Measurements from ENCODE around the gene CELF2.

Gene CELF2

DNA sequence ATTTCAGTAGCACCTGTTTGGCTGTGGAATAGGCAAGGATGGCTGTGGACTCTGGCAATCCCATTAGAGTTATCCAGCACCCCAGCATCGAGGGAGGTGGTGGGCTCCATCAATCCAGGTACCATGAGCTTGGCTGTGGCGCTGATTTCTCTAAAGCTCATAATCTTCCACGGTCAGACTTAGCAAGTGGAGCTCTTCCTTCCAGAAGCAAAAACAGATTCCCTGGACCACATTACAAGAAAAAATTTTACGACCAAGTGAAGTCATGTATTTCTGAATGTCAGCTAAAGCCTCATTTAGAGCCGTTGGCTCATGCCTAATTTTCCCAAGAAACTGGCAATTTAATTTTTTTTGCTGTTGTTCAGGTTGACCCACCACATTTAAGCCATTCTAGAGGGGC, 135.1 kb downstream of the CELF2 start:
- no peak for DNase-seq (ENCODE audit: low read depth in 2 of 2, low spot score in 1 of 2)

DNA sequence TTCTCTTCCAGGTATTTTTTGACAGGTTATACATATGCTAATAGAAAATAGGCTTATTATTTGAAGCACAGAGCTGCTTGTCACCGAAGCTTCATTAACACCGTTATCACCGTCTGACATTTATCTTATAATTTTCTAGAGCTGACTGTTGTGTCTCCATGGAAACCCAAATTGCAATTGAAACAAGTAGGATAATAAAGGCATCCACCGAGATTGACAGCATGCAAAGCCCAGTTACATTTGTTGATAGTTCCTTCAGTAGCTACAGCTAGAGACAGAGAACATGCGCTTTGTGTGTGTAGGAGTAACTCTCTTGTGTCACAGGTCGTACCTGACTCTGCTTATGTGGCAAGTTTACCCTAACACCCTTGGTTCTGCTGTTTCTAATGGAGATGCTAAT, 135.6 kb downstream of the CELF2 start:
- DNase-seq (ENCODE audit: low read depth in 2 of 2, low spot score in 1 of 2): no peak

DNA sequence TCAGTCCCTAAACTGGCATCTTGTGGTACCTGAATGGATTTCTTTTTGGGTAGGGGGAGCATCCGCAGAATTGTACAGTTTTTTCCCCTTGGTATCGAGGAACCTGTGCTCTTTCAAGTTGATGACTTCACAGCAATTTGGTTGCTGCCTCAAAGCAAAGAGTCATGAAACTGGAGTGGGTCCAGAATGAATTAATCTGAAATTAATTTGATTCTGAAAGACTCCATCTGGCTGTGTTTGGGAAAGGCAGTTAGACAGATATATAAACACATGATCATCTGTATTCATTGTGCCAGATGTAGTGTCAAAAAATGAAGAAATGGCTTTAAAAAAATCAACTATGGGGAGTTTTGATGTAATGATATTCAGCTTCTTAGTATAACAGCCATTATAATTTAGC, 136.1 kb downstream of the CELF2 start:
- DNase-seq (ENCODE audit: low read depth in 2 of 2, low spot score in 1 of 2): no peak

DNA sequence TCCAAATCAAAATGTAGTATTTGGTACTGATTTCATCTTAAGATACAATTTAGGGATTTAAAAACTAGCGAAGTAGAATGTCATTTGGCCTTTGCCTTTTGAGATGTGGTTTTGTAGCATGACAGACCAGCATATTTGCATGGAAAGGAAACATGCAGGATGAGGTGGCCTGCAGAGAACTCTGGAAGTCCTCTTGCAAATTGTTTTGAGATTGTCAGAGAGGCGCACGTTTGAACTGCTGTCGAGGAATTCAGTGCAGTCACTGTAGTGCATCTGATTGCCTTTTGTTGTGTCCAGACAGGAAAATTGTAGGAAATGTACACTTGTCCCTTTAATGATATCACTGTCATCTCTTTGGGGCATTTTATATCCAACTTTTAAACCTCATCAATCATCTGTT, 136.7 kb downstream of the CELF2 start:
- no peak for DNase-seq (ENCODE audit: low read depth in 2 of 2, low spot score in 1 of 2)

DNA sequence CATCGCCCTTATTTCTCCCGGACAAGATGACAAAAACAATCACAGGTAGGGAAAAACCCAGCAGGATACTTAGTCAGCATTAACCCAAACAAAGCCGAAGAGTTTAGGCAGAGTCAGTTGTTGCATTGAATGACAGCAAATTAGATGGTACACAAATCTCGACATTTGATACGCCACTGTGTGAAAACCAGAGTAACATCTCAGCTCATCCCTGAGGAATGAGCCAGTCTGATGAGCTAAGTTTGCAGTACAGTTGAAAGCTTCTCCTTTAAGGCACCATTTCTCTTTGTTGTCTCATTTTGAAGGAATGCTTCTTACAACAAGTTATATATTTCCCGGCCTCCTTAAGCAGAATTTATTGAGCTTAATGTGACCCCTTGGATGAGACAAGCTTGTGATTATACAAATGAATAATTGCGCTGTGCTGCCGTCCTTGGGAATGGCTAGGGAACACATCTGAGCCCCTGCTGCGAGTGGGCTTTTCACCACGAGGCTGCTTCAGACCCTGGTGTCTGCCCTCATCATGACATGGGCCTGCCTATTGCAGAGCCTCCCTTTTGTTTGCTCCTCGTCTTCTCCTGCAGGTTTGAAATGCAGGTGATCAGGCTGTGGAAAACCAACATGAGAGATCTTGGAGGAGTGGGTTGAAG, 137.3 kb downstream of the CELF2 start:
- no peak for DNase-seq (ENCODE audit: low read depth in 2 of 2, low spot score in 1 of 2)

DNA sequence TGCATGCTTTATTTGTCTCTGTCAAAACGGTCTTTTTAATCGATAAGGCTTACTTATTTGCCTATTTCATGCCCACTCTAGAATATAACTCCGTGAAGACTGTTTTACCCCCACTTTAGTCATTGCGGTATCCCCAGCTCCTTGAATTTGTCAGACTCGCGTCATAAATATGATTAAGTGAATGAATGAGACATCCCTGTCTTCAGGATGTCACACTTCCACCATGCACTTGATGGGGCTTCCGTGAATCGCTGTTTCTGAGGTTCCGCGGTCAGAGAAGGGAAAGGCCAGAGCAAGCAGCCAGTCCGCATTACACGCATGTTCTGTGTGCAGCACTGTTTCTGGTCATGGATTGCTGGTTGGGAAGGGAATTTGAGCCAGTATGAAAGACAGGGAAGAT, 138.8 kb downstream of the CELF2 start:
- DNase-seq (ENCODE audit: low read depth in 2 of 2, low spot score in 1 of 2): no peak

DNA sequence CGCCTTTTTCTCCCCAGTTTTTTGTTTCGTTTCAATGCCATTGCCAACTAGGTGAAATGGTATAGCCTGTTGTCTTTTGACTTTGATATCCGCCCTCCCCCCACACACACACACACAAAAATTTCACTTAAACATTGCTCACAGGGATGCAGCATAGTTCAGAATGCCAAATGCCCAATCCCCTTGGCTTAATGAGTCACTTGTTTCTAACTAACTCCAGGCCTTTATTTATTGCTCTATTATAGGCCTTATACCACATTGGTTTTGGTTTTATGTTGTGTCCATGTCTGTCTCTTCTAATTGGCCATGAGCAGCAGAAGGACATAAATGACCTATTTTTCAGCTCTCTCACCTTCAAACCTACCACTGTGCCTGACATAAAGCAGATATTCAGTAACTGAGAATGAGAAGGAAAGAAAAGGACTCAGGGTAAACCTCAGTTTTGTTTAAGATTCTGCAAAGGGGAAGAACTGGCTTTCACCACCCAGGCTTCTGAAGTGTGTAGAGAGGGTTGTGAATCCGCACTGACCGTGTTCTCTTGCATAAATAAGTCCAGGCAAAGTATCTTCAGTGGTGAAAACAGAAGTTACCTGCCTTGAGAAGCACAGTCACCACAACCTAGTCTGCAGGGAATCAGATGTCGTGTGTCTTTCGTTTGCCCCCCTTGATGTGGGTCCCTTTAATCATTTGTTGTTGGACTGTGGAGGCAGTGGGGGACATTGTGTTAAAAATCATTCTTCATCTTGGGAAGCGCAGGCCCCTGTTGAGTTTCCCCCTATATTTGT, 139.8 kb downstream of the CELF2 start:
- no peak for DNase-seq (ENCODE audit: low read depth in 2 of 2, low spot score in 1 of 2)

DNA sequence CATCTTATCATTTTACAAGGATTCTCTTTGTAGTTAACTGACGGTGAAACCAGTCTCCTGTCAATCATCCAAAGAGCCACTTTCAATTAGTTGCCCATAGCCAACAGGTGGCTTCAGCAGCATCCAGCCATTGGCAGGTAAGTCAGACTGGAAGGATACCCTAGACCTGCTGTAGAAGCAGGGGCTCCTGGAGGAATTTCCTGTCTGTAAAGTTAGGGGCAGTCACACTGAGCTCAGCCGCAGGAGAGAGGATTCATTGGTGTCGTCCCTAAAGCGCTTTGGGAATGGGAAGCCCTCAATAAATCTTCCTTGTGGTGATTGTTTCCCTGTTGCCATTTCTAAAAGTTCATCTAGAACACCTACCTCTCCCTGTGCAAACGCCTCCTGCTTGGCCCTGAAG, 140.4 kb downstream of the CELF2 start:
- no peak for DNase-seq (ENCODE audit: low read depth in 2 of 2, low spot score in 1 of 2)

DNA sequence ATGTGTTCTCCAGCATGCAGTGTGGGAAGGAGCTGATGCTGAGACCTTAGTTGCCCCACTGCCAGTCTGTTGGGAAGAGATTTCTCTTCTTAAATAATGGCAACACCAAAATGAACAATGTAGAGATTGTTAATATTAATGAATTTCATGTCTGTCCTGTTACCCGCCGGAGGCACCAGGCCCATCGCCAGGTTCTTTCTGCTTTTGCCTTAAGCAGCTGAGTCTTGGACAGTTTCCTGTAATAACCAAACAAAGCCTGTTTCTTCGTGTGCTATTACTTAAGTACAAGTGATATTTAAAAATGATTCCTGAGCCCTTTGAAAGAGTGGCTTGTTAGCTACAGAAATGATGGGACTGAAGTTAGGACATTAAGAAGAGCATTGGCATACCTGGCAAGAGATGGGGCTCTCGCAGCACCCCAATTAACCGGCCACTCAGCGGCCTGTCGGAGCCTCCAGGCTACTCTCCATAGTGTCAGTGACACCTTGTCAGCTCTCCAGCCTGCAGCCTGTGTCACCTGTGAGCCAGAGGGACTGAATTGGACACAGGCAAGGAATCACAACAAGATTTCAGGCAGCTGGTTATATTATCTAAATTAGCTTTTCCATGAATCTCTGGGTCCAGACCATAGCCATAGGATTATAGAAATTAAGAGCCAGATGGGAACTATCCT, 142.0 kb downstream of the CELF2 start:
- no peak for DNase-seq (ENCODE audit: low read depth in 2 of 2, low spot score in 1 of 2)

DNA sequence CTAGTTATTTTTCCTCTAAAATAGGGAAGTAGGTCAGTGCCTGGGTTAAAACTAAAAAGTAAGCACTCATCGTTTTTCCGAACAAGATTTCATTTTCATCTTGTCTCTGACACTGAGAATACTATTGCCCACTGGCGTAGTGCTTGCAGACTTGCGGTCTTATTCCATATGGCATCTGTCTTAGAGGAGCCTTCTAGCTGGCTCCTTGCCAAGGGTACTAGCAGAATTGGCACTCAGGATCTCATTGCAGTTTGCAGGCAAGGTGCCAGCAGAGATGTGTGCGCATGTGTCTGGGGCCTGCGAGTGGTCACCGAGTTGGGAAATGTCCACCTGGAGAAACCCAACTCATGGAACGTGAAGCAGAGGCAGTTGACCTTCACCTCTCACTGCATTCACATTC, 143.4 kb downstream of the CELF2 start:
- no peak for DNase-seq (ENCODE audit: low read depth in 2 of 2, low spot score in 1 of 2)

DNA sequence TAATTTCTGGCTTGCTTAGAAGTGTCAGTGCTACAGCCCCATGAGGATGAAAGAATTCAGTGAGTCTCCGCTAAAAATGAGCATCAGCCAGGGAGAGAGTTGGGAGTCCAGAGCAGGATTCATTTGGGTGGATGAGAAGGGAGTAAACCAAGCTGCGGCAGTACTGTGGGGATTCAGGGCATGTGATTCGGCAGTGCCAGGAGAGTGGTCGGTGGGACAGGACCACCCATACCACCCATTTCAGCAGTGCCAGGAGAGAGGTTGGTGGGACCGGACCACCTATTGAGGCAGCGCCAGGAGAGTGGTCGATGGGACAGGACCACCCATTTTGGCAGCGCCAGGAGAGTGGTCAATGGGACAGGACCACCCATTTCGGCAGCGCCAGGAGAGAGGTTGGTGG, 144.2 kb downstream of the CELF2 start:
- DNase-seq (ENCODE audit: low read depth in 2 of 2, low spot score in 1 of 2): no peak

DNA sequence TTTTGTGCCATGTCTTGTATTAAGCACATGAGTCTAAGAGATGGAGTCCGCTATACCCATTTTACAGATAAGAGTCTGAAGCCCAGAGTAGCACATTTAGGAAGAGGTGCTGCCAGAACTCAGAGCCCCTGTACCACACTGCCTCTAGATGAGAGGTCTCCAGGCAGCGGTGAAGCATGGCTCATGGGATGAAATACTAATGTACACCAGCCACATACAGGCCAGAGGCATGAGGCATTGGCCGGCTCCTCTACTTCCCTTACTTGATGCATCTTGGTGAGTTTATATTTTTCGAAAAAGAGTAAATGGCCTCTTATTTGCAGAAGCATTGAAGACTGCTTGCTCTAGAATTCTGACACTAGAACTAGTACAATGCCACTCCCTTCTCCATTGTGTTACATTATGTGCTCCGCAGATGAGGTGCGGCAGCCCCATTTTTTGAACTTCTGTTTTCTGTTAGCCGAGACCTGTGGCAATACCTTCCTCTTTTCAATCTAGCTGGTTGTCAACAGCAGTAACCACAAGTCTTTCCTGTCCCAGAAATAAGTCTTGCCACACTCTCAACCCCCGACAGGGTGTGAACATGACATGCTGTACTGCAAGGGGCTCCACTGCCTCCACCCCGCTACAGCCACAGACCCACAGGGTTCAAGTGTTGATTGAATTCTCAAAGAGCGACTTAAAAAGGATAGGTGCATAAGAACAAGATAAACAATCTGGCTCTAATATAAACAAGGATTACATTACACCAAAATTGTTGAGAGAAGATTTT, 145.3 kb downstream of the CELF2 start:
- DNase-seq (ENCODE audit: low read depth in 2 of 2, low spot score in 1 of 2): peak; percentile 51 to 57

DNA sequence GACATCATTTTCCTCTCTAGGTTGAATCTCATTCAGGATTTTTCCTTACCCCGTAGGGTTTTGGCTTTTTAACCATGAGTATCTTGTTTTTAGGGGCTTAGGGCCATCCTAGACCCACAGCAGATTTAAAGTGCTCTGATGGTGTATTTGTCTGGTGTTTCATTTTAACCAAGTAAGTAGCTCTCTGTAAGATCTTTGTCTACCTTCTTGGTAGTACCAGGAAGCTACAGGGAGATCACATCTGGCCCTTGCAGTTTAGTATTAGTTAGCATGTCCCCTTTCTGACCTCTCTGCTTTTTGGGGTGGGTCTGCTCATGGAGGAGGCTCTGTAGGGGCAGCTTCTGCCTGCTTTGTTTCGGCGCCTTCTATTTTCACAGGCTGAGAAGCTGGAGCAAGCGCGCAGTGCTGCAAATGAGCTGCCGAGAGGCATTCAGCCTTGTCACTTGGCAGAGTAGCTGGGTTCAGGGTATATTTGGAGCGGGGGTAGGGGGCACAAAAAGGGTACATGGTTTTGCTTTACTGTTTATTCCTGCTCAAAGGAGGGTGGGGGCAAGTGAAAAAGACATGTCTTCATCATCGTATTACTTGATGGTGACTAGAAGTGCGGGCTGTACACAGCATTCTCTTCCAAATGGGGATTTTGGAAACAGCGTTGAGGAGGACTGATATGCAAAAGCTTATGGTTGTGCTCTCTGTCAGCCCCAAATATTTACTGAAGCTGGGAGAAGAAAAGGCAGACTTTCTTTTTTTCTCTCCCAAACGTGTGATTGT, 146.3 kb downstream of the CELF2 start:
- DNase-seq (ENCODE audit: low read depth in 2 of 2, low spot score in 1 of 2): no peak

DNA sequence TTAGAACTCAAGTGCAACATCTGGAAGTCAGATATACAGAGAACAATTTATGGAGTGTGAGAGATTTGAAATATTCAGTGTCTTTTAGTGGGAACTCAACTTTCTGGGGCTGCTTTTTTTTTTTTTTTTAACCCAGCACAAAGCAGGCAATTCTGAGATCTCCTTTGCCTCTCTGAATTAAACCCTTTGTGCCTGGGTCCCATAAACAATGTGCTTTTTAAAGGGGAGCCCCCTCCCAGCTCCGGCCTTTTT, 146.8 kb downstream of the CELF2 start:
- DNase-seq (ENCODE audit: low read depth in 2 of 2, low spot score in 1 of 2): no peak

DNA sequence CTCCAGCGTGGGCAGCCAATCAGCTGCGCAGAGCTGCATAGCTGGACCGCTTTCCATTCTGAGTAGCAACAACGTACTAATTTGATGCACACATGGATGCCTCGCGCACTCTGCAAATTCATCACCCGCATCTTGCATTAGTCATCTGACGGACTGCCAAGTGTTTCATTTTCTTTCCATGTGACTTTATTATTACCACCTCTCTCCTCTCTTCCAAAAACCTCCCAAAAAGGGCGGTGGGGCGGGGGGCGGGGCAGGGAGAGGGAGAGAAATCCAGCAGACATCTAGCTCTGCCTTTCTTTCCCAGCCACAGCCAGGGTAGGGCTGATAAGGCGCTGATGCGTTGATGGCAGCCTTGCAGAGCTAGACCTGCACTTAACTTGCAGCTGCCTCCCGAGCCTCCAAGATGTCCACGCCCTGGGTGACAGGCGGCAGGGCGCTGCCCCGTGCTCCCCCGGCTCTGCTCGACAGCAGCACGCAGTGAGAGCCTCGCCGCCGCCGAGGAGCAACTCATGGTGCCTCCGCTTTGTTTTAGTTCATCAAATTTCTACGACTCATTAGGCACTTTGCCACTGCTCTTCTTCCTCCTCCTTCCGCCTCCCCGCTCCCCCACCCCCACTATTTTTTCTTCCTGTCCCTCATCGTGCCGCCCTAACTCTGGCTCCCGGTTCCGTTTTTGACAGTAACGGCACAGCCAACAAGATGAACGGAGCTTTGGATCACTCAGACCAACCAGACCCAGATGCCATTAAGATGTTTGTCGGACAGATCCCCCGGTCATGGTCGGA, 147.3 kb downstream of the CELF2 start:
- DNase-seq (ENCODE audit: low read depth in 2 of 2, low spot score in 1 of 2): no peak

DNA sequence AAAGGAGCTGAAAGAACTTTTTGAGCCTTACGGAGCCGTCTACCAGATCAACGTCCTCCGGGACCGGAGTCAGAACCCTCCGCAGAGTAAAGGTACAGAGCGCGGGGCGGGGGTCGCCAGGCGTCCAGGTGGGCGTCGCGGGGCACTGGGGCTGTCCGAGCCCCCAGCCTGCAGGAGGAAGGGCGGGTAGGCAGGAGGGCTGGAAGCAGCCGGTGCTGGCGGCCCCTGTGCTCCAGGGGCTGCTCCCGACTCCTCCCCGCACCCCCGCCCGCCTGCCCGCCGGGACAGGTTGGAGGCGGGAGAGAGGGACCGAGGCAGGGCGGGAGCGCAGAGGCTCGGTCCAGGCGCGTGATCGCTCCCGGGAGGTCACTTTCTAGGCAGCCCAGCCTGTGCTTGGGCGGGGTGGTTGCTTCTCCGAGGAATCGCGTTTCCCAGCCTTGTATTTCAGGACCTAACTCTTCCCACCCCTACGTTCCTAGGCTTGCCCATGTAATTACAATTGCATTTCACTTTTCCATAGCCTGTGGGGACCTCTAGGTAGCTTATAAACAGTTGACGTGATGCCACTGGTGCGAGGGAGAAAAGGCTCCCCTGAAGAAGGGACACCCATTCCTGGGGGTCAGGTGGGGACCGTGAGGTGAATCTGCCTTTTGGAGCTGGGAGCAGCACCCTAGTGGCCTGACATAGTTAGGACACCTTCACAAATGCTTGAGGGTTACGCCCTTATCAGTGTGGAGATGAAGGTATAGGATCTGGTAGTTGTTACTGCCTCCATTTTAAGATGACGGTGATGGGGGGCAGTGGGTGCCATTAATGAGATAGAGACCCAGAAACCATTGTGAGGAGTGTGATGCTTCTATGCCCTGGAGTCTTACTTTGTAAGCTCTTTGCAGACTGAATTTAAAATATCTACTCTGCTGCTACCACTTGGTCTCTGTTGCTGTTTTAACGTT, 148.2 kb downstream of the CELF2 start:
- DNase-seq (ENCODE audit: low read depth in 2 of 2, low spot score in 1 of 2): no peak

DNA sequence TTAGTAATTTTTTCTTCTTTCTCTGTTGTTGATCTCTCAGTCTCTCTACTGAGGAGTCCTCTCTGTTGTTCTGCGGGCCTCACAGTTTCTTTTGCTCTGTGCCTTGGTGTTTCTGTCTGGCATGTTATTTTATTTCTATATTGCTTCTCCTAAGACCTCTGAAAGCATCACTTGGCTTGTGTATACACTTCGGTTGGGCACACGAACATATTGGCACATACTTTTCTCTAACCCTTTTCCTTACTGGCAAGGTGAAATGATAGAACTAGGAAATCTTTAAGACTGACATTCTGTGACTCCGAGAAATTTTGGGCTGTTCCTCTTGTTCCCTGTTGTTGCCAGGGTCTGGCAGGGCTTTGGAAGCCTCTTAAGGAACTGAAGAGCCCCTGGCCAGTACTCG, 148.9 kb downstream of the CELF2 start:
- no peak for DNase-seq (ENCODE audit: low read depth in 2 of 2, low spot score in 1 of 2)

DNA sequence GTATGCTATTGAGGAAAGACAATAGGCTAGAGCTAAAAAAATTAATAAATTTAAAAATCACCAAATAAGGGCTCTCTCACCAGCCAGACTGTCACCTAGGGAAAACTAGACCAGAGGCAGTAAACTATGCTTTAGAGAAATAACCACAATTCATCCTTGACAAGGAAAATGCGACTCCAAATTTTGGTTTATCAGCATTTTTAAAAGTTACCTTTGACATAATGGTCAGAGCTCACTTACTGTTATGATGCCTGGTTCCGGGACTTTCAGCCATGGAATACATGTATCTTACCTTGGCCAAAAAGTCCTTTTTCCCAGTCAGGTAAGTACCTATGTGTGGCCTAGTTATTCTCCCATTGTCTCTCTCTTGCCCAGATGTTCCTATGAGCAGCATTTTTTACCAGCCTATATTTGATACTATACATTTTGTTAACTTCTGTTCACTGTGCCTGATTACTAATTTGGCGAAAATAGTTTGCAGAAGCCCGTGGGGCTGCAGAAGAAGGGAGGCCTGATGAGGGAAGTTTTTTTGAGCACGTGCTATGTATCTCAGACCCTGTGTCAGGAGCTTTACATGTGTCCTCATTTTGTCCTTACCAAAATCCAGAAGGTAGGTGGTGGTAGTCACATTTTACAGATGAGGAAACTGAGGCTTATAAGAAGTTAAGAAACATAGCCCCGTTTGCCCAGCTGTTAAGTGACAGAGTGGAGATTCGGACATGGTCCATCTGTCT, 149.7 kb downstream of the CELF2 start:
- DNase-seq (ENCODE audit: low read depth in 2 of 2, low spot score in 1 of 2): no peak
